HG02610 (cell line): ENCODE data around the gene TMEM130.
A peak's percentile ranks its signal among the peaks of the same experiment; 100 is the strongest.

Experiments used
- ATAC-seq: cut with Tn5 transposase; IDR thresholded peaks from one replicate; pipeline ENCODE4 v1.9.1; 2021; ENCODE audit warnings: mild to moderate bottlenecking, moderate library complexity; ENCODE audit not compliant: unreplicated experiment

The TMEM130 gene

DNA sequence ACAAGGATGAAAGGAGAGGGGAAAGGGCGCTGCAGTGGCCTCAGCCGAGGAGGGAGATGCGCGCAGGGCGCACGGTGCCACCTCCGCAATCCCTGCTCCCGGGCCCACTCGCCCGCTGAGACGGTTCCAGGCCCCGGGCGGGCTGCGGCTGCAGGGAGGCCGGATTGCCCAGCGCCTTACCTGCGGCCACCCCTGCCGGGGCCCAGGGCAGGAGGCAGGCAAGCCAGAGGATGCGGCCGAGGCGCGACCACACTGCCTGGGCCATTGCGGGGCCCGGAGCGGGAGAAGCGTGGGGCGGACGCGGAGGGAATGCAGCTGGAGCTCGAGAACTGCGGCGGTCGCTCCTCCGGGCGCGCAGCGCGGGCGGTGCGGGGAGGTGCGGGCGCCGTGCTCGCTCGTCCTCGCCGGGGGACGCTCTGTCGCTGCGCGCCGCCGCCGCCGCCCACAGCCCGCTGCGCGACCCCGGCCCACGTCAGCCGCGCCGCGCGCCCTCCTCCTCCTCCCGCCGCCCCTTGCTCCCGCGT lies at the start of gene TMEM130:
Gene TMEM130 (minus strand): TSS at position 418 of the 524 bp plus-strand sequence. CDS start 153 bp downstream, at position 265.
- ATAC-seq = no peak

DNA sequence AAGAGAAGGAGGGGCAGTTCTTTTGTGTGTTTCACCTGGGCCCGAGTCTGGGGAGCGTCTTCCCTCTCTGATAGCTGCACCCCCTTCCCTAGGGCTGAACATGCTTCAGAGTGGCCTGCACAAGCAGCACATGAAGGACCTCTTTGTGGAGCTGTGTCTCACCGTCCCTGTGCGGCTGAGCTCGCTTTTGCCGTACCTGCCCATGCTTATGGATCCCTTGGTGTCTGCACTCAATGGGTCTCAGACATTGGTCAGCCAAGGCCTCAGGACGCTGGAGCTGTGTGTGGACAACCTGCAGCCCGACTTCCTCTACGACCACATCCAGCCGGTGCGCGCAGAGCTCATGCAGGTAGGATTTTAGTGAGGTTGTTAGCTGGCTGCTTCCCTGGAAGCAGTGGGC lies 47.5 kb upstream of the TMEM130 start:
- ATAC-seq = no peak

- no peak for ATAC-seq
These were observed 43.8 kb upstream of the TMEM130 start for GRCh38 chr7:98913612-98914011.

DNA sequence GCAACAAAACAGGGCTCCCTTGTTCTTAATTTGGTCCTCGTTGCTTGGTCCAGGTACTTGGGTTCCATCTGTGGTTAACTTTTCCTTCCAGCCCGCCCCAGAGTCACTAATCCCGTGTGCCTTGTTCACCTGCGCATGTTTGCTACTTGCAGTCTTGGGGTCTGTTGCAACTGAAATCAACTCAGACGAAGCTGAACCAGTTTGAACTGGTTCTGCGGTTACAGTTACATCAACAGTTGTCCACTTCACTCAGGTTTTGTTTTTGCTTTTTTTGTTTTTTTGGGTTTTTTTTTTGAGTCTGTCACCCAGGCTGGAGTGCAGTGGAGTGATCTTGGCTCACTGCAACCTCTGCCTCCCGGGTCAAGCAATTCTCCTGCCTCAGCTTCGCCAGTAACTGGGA lies 43.2 kb upstream of the TMEM130 start:
- ATAC-seq = no peak

DNA sequence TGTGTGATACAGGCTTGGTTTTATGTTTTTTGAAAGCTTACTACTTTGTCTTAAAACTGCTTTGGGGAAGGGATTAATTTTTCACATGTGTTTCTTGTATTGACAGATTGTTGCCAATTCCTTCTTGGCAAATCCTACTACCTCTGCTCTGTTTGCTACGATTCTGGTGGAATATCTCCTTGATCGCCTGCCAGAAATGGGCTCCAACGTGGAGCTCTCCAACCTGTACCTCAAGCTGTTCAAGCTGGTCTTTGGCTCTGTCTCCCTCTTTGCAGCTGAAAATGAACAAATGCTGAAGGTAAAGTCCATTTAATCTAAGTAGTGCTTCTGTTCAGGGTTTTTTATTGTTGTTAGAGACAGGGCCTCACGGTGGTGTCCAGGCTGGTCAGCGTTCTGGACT lies 42.1 kb upstream of the TMEM130 start:
- no peak for ATAC-seq

DNA sequence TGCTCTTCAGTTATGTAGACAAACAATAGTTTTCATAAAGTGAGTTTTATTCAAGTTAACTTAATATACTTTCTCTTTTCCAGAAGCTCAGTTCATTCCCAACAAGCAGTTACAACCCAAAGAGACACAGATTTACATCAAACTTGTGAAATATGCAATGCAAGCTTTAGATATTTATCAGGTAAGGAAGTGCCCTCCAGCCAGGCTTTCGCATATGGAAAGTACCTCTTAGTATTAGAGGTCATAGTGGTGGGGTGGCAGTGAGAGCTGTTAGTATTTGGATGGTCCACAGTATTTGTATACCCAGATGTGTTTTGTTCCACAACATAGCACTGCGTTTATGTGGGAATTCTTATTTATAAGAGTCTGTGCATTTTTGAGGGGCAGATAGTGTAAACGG lies 40.6 kb upstream of the TMEM130 start:
- ATAC-seq = no peak

DNA sequence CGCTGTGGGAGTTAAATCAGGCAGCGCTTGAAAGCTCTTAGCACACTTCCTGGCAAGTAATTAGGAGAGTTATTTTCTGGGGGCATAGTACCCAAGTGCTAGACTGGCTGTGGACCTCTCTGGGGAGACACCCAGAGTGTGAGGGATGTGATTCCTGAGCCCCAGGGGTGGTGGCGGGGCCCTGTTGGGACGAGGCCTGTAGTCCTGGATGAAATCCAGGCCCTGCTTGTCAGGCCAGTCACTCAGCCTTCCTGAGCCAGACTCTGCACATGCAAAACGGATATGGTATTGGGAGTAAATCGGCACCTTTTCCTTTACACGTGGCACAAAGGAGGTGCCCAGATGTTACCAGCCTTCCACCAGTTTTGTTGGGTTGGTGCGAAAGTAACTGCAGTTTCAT lies 39.7 kb upstream of the TMEM130 start:
- ATAC-seq = no peak

GRCh38 chr7:98908585-98908984 lies 38.8 kb upstream of the TMEM130 start:
- ATAC-seq = no peak

DNA sequence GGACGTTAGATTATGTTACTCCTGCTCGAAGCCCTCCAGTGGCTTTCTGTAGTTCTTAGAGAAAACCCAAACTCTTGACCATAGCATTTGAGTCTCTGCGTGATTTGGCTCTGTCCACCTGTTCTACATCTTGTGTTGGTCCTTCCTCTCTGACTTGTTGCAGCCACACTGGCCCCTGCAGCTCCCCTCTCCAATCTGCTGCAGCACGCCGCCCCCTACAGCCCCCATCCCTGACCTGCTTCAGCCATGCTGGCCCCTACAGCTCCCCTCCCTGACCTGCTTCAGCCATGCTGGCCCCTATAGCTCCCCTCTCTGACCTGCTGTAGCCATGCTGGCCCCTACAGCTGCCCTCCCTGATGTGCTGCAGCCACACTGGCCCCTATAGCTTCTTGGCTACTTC lies 37.8 kb upstream of the TMEM130 start:
- ATAC-seq = no peak

GRCh38 chr7:98903246-98903645 lies 33.4 kb upstream of the TMEM130 start:
- no peak for ATAC-seq

DNA sequence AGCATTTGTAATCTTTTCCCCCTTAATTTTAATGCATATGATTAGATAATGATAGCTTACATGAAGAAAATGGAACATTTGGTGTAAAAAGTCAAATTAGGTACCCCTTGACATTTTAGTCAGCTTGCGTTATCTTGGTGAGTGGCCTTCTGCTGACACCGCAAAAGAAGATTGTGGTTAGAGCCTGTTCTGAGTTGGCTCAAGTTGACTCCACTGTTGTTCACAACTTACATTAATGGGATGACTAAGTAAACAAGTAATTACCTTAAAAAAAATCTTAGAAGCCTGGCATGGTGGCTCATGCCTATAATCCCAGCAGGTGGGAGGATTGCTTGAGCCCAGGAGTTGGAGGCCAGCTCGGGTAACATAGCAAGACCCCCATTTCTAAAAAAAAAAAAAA lies 32.7 kb upstream of the TMEM130 start:
- ATAC-seq = no peak

GRCh38 chr7:98900815-98901214 lies 31.0 kb upstream of the TMEM130 start:
- ATAC-seq = no peak

- ATAC-seq = no peak
These were observed 30.0 kb upstream of the TMEM130 start for GRCh38 chr7:98899816-98900215.

DNA sequence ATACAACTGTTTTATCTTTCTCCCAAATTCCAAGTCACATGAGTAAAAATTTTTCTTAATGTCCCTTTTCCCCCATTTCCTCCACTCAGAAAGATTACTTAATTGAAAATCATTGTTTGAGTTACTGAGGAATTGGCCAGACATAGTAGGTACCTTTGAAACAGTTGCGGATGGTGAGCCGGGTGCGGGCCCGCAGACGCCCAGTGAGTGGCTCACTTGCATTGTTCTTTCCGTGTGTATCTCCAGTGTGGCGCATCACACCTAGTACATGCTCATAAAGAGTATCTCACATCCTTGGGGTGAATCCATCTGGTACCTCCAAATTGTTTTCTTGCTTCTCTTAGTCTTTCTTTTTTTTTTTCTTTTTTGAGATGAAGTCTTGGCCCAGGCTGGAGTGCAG lies 22.8 kb upstream of the TMEM130 start:
- no peak for ATAC-seq

GRCh38 chr7:98887038-98887437 lies 17.2 kb upstream of the TMEM130 start:
- ATAC-seq = no peak

DNA sequence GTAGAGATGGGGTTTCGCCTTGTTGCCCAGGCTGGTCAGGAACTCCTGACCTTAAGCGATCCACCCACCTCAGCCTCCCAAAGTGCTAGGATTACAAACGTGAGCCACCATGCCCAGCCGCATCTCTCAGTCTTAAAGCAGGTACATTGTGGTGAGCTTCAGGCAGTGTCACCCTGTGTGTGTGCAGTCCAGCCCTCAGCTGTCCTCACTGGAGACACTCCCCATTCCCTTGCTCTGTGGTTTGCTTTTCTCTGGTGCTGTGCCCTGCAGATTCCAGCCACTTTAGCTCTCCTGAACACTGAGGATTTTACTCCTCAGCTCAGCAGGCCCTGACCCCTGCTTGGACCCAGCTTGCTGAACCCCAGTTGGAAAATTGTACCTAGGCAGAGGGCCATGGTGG lies 14.6 kb upstream of the TMEM130 start:
- no peak for ATAC-seq

- ATAC-seq = no peak
These were observed 11.9 kb upstream of the TMEM130 start for GRCh38 chr7:98881561-98882315.

DNA sequence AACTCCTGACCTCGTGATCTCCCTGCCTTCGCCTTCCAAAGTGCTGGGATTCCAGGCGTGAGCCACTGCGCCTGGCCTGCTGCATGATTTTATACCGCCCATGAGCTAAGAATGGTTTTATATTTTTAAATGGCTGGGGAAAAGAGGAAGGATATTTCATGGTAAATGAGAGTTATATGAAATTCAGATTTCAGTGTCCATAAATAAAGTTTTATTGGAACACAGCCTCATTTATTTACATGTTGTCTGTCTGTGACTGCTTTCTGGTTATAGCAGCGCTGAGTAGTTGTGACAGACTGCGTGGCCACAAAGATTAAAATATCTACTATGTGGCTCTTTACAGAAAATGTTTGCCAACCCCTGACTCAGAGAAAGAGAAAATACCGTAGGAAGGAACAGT lies 10.7 kb upstream of the TMEM130 start:
- no peak for ATAC-seq

- ATAC-seq = no peak
These were observed 10.1 kb upstream of the TMEM130 start for GRCh38 chr7:98879979-98880315.

DNA sequence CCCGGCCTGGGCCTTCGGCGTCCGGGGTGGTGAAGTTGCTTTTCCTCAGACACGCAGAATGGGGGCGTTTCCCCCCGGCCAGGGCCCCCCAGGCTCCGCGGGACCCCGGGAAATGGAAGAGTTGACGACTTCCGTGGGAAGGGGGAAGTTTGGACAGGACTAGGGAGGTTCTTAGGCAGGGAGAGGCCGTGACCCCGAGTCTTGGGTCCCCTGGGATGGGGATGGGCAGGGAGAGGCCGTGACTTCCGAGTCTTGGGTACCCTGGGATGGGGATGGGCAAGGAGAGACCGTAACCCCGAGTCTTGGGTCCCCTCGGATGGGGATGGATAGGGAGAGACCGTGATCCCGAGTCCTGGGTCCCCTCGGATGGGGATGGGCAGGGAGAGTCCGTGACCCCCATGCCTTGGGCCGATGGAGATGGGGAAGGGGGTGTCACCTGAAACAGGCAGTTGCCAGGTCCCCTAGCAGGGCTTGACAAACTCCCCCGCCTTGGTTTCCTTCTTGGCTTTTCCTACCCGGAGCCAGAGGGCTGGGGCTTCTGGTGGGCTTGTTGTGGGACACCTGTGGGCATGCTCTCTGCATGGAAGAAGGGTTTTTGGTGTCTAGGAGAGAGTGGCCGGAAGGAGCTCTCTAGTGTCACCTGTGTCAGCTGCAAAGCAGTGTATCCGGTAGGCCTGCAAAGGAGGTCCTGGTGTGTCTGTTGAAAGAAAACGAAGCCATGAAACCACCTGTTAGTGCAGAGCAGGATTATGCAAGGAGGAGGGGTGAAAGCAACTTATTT lies 9.6 kb upstream of the TMEM130 start:
- peak; percentile 81 for ATAC-seq

GRCh38 chr7:98878365-98879197 lies 8.8 kb upstream of the TMEM130 start, which contains the start of gene TRRAP:
TSS of gene TRRAP (plus strand) at chr7:98878532. CDS start at chr7:98881151, 2,619 bp downstream.
- ATAC-seq = peak; percentile 61
